GM20431 (cell line): ENCODE results near the gene SH3RF1.
"Not testable (repeated sequence)": the region's sequence is repeated elsewhere in the genome, so short reads cannot be mapped to it uniquely, and the experiment has no call there.

ENCODE experiments used
- in situ Hi-C: fragments of 300-500 bp; cut with MseI, MboI; formaldehyde crosslinking; loops from one replicate; pipeline ENCODE4 v1.15.0; 2020; ENCODE audit warnings: low sequenced_read_pairs; ENCODE audit not compliant: unreplicated experiment

Gene SH3RF1

GRCh38 chr4:169203891-169204290, 66.9 kb downstream of the SH3RF1 start:
- in situ Hi-C loops = no loop called here

- in situ Hi-C loops = not testable (repeated sequence)
Measured at GRCh38 chr4:169203278-169203677, 67.5 kb downstream of the SH3RF1 start.

GRCh38 chr4:169202878-169203277, 67.9 kb downstream of the SH3RF1 start:
- in situ Hi-C loops = no loop called here

GRCh38 chr4:169202145-169202699, 68.5 kb downstream of the SH3RF1 start:
- in situ Hi-C loops = no loop called here

- in situ Hi-C loops = no loop called here
Measured at GRCh38 chr4:169201222-169202144, 69.3 kb downstream of the SH3RF1 start.

GRCh38 chr4:169200361-169201030, 70.3 kb downstream of the SH3RF1 start:
- in situ Hi-C loops = no loop called here

- in situ Hi-C loops = no loop called here
Measured at GRCh38 chr4:169199184-169199583, 71.6 kb downstream of the SH3RF1 start.

- in situ Hi-C loops = no loop called here
Measured at GRCh38 chr4:169198167-169198566, 72.6 kb downstream of the SH3RF1 start.

GRCh38 chr4:169197206-169197605, 73.5 kb downstream of the SH3RF1 start:
- in situ Hi-C loops = not testable (repeated sequence)

- in situ Hi-C loops = no loop called here
Measured at GRCh38 chr4:169195032-169195431, 75.7 kb downstream of the SH3RF1 start.

GRCh38 chr4:169189968-169190367, 80.8 kb downstream of the SH3RF1 start:
- in situ Hi-C loops = not testable (repeated sequence)

GRCh38 chr4:169189372-169189771, 81.4 kb downstream of the SH3RF1 start:
- in situ Hi-C loops = no loop called here

- in situ Hi-C loops = no loop called here
Measured at GRCh38 chr4:169188204-169188603, 82.6 kb downstream of the SH3RF1 start.

- in situ Hi-C loops = no loop called here
Measured at GRCh38 chr4:169185133-169185956, 85.4 kb downstream of the SH3RF1 start.

GRCh38 chr4:169184686-169185085, 86.1 kb downstream of the SH3RF1 start:
- in situ Hi-C loops = no loop called here

GRCh38 chr4:169184236-169184635, 86.5 kb downstream of the SH3RF1 start:
- in situ Hi-C loops = no loop called here

GRCh38 chr4:169183581-169183980, 87.2 kb downstream of the SH3RF1 start:
- in situ Hi-C loops = no loop called here

GRCh38 chr4:169179609-169180521, 90.9 kb downstream of the SH3RF1 start:
- in situ Hi-C loops = no loop called here

GRCh38 chr4:169178092-169178491, 92.7 kb downstream of the SH3RF1 start:
- in situ Hi-C loops = not testable (repeated sequence)
